Pancreas (tissue), 10 donors: ENCODE data around the gene SCLY. TPM values are rescaled to one million over a fixed set of nuclear protein-coding genes. Genes with fewer than 3 reads are reported as not detected.

Experiments used
- ATAC-seq, 4 donors: fragments of 200-7000 bp; cut with Tn5 transposase; one replicate each; pipeline versions ENCODE4 v1.8.0 to v1.9.1; 2020; ENCODE audit warnings: mild to moderate bottlenecking in 4 of 4, moderate library complexity in 4 of 4
- DNase-seq, 6 donors: peaks; one replicate each; pipeline ENCODE4 v3.0.0-alpha.2; 2020
- FAIRE-seq: peaks from 2 replicates; lab custom pipeline; 2012; peaks lifted over from hg19 to GRCh38; lab: Jason Lieb, UNC
- H3K27ac ChIP-seq, 4 donors: fragments of 200-600 bp; sonication (generic); 1 replicate in 3 of 4; 2 replicates in 1 of 4; pipeline versions ENCODE4 v1.5.0 to v1.8.0; 2020
- H3K27me3 ChIP-seq, 4 donors: fragments of 200-600 bp; one replicate each; pipeline ENCODE4 v1.8.0; 2021
- H3K36me3 ChIP-seq, 3 donors: fragments of 200-600 bp; sonication (generic) in 1 of 3; one replicate each; pipeline versions ENCODE4 v1.5.0 to v1.8.0; 2020 to 2021
- H3K4me1 ChIP-seq, 3 donors: fragments of 200-600 bp; one replicate each; pipeline ENCODE4 v1.8.0; 2021
- H3K4me3 ChIP-seq, 4 donors: fragments of 200-600 bp; sonication (generic) in 2 of 4; one replicate each; pipeline versions ENCODE4 v1.5.0 to v1.8.0; 2020 to 2021
- H3K9me3 ChIP-seq, 4 donors: fragments of 200-600 bp; one replicate each; pipeline ENCODE4 v1.8.0; 2021
- CTCF ChIP-seq, 4 donors: fragments of 200-600 bp; sonication (generic) in 3 of 4; IDR thresholded peaks; one replicate each; pipeline versions ENCODE4 v1.5.0 to v1.8.0; 2021; ENCODE audit warnings: antibody characterized with exemption in 4 of 4
- WGBS, 2 donors: extraction: QIAGEN DNeasy Blood & Tissue Kit; methylation state at CpG; one replicate each; pipeline ENCODE4 v1.1.7; 2013; 5-methylcytosine and 5-hydroxymethylcytosine counted together
- intact Hi-C, 3 donors: fragments of 100-400 bp; cut with DNase I; formaldehyde crosslinking; loops; one replicate each; pipeline versions ENCODE4 v1.11.1 to v1.14.2; 2022
- polyA plus RNA-seq, 2 donors: library from polyadenylated mRNA; stranded (reverse); fragments of 200-250 nt; gene quantifications; one replicate each; pipeline ENCODE4 v1.2.3, GENCODE V29; 2013
- total RNA-seq, 6 donors: library from RNA; stranded (reverse); fragmentation: NEBNext Ultra II Directional in 4 of 6; extraction: Animal tissue kit (Norgen Biotek cat#: 25700) in 4 of 6; gene quantifications; one replicate each; pipeline versions ENCODE4 v1.2.1 to v1.2.4, GENCODE V29; 2021 to 2023
- donor health status: healthy with polysubstance abuse.
- donor health status: DM: no; HTN: no; CAD: no; lungs with moderate emphysema.
- donor health status: DM: no; HTN: no; CAD: no.
- donor health status: control.
- donor health status: control.
- donor health status: Bipolar disorder and iron deficiency.
- donor health status: DM: yes; HTN: yes; CAD: no.
- donor health status: DM: no; HTN: no; CAD: no.
- donor health status: DM: no; HTN: no; CAD: no.
- donor health status: DM: yes; HTN: yes; CAD: no.

Gene SCLY
- total and polyA plus RNA-seq, 8 donors: 13.8 to 33.5 (median 22.3) TPM

GRCh38 chr2:238093181-238094140, 32.7 kb downstream of the SCLY start:
- Histone ChIP-seq H3K36me3 (no peaks in the 10 kb centered on the region), H3K27ac (no peak overlapping the region), H3K9me3 (no peaks in the 10 kb centered on the region), H3K27me3 (no peaks in the 10 kb centered on the region), H3K4me3 (no peak overlapping the region), H3K4me1 (peaks cover 0 to 5% (median 5%) of the 10 kb centered on the region in 3 donors)
- ATAC-seq (no peak), DNase-seq (peak in 2 of 6 donors; percentile 25 to 61), FAIRE-seq (no peak)
- TF ChIP-seq CTCF (IDR thresholded peaks at IDR 0.05): no peak
- intact Hi-C loops: no loop called here
- 92 to 94% methylated on average over 24 to 26 of the region's 26 CpGs for WGBS, 2 donors

DNA sequence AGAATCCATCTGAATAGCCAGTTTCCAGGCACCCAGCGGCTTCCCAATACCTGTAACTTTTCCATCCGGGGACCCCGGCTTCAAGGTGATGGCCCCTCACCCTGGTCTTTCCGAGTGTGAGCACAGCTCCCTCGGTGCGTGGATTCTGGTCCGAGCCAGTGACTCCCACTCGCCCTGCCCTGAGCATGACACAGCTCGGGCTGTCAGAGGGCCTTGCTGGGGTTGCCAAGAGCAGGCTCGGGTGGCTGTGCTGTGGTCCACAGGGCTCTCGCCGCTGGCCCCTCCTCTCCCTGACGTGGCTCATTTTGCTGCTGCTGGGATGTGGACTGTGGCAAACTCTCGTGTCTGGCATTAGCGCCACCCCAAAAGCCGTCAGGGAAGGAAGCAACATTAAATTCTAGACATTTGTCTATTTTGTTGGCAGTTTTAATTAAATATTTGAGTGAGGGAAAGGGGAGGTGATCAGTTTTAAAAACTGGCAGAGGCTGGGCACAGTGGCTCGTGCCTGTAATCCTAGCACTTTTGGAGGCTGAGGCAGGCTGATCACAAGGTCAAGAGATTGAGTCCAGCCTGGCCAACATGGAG, 33.7 kb downstream of the SCLY start:
- ATAC-seq (no peak), FAIRE-seq (no peak), DNase-seq (peak in 1 of 6 donors; percentile 35)
- intact Hi-C loops: no loop called here
- TF ChIP-seq CTCF (IDR thresholded peaks at IDR 0.05): no peak
- Histone ChIP-seq H3K4me3 (no peak overlapping the region), H3K27ac (no peak overlapping the region), H3K9me3 (no peaks in the 10 kb centered on the region), H3K36me3 (no peaks in the 10 kb centered on the region), H3K27me3 (no peaks in the 10 kb centered on the region), H3K4me1 (peaks cover 0 to 5% (median 5%) of the 10 kb centered on the region in 3 donors)
- WGBS, 2 donors: 95 to 97% methylated on average over 17 of the region's 17 CpGs

DNA sequence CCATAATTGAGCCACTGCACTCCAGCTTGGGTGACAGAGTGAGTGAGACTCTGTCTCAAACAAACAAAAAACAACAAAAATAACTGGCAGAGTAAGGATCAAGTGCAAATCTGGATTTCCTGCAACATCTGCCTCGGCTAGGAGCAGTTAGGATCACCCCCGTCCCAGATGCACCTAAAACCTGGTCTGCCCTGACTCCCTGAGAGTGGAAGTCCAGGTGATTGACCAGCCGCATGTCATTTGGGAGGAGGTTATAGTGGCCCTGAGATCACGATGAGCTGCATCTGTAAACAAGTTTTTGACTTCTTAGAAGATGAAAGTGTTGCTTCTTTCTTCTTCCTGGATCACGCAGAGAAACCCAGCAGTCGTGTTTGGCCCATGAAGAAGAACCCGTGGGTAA, 34.3 kb downstream of the SCLY start:
- H3K36me3 ChIP-seq: no peaks in the 10 kb centered on the region
- WGBS, 2 donors: 89 to 91% methylated on average over 7 of the region's 7 CpGs
- no peak overlapping the region for H3K4me3 ChIP-seq
- no peak for TF ChIP-seq CTCF (IDR thresholded peaks at IDR 0.05)
- H3K9me3 ChIP-seq: no peaks in the 10 kb centered on the region
- H3K27ac ChIP-seq: no peak overlapping the region
- H3K27me3 ChIP-seq: no peaks in the 10 kb centered on the region
- intact Hi-C loops: no loop called here
- FAIRE-seq (no peak), DNase-seq (no peak), ATAC-seq (no peak)
- H3K4me1 ChIP-seq: peaks cover 0 to 5% (median 5%) of the 10 kb centered on the region in 3 donors

DNA sequence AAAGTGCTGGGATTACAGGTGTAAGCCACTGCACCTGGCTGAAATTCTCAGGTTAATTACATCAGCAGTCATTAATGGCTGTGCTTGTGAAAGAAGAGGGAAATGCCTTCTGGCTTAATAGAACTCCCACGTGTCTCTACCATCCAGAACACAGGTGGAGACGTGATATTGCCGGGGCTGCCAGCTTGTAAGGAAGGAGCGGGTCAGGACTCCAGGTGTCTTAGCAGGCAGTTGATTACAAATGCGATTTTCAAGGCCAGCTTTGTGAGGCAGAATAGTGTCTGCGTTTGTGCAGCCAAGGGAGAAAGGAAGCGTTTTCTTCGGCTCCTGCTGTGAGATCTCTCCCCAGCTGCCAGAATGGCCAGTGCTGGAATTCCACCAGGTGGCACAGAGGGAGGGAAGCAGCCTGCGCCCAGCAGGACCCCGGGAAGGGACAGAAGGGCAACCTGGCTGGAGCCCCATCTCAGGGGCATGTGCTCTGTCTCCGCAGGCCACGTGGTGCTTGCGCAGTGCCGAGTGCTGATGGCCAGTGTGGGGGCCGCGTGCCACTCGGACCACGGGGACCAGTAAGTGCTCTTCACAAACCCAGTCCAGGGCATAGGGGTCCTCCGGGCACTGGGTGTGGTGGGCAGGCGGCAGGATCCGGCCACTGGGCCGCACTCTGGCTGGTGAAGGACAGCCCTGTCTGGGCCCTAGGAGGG, 35.7 kb downstream of the SCLY start:
- intact Hi-C loops: no loop called here
- Histone ChIP-seq H3K4me3 (no peak overlapping the region), H3K4me1 (peaks cover 0 to 5% (median 5%) of the 10 kb centered on the region in 3 donors), H3K27ac (peak overlapping the region; percentile 66 to 74 (median 70)), H3K9me3 (no peaks in the 10 kb centered on the region), H3K27me3 (no peaks in the 10 kb centered on the region), H3K36me3 (no peaks in the 10 kb centered on the region)
- peak; percentile 69 to 80 (median 74) for ATAC-seq
- 52% methylated on average over 22 of the region's 22 CpGs for WGBS, 2 donors
- FAIRE-seq: no peak
- no peak for TF ChIP-seq CTCF (IDR thresholded peaks at IDR 0.05)
- peak; percentile 64 to 84 (median 79) for DNase-seq
